ENCODE data around the gene EWSR1.

GRCh38 chr22:29309332-29310064 is 41.4 kb downstream of the EWSR1 start:
- TF ChIP-seq CTCF (conservative IDR thresholded peaks at IDR 0.05; ENCODE audit: low read depth in 2 of 2) = no peak
- no peak for TF ChIP-seq POLR2AphosphoS5 (IDR thresholded peaks at IDR 0.05; ENCODE audit: low read depth)
- TF ChIP-seq REST (IDR thresholded peaks at IDR 0.05; ENCODE audit: unreplicated experiment) = no peak

All from GM23338 (cell line).